Femur (tissue), 1 donor: Measurements from ENCODE around the gene RBM10.

Experiments
- DNase-seq: peaks from one replicate; pipeline ENCODE4 v3.0.0-alpha.2; 2017

Gene RBM10

GRCh38 chrX:47151435-47151834, 6.4 kb downstream of the RBM10 start:
- DNase-seq: no peak

GRCh38 chrX:47156611-47157520, 11.8 kb downstream of the RBM10 start:
- DNase-seq: no peak

- DNase-seq: no peak
These were observed 13.1 kb downstream of the RBM10 start for GRCh38 chrX:47158131-47158530.

- DNase-seq: no peak
These were observed 13.8 kb downstream of the RBM10 start for GRCh38 chrX:47158781-47159180.

- DNase-seq: no peak
These were observed 15.8 kb downstream of the RBM10 start for GRCh38 chrX:47160781-47161180.

- DNase-seq: no peak
These were observed 18.0 kb downstream of the RBM10 start for GRCh38 chrX:47162927-47163583.

GRCh38 chrX:47164420-47164819, 19.4 kb downstream of the RBM10 start:
- no peak for DNase-seq

GRCh38 chrX:47166126-47166525, 21.1 kb downstream of the RBM10 start:
- DNase-seq: no peak

- no peak for DNase-seq
These were observed 23.6 kb downstream of the RBM10 start for GRCh38 chrX:47168495-47169073.

- no peak for DNase-seq
These were observed 24.3 kb downstream of the RBM10 start for GRCh38 chrX:47169273-47169672.

- DNase-seq: no peak
These were observed 24.9 kb downstream of the RBM10 start for GRCh38 chrX:47169726-47170515.

GRCh38 chrX:47170861-47171692, 26.1 kb downstream of the RBM10 start:
- no peak for DNase-seq

- DNase-seq: no peak
These were observed 27.0 kb downstream of the RBM10 start for GRCh38 chrX:47171996-47172395.

GRCh38 chrX:47172549-47172948, 27.5 kb downstream of the RBM10 start:
- no peak for DNase-seq

- no peak for DNase-seq
These were observed 28.2 kb downstream of the RBM10 start for GRCh38 chrX:47172971-47173792.

- no peak for DNase-seq
These were observed 29.4 kb downstream of the RBM10 start for GRCh38 chrX:47174376-47174775.

GRCh38 chrX:47174846-47175587, 30.0 kb downstream of the RBM10 start:
- no peak for DNase-seq

- DNase-seq: no peak
These were observed 30.6 kb downstream of the RBM10 start for GRCh38 chrX:47175588-47175980.

GRCh38 chrX:47176101-47176740, 31.2 kb downstream of the RBM10 start:
- no peak for DNase-seq

- DNase-seq: no peak
These were observed 32.1 kb downstream of the RBM10 start for GRCh38 chrX:47177079-47177478.
